Globus pallidus (tissue), 1 donor: ENCODE results near the gene PFDN1.
A peak's percentile ranks its signal among the peaks of the same experiment; 100 is the strongest.

Experiments
- DNase-seq: peaks from one replicate; pipeline ENCODE4 v3.0.0-alpha.2; 2015; ENCODE audit warnings: low spot score

PFDN1 gene

GRCh38 chr5:140328036-140328764 is 25.3 kb upstream of the PFDN1 start:
- DNase-seq, result no peak

- no peak for DNase-seq
Observed at GRCh38 chr5:140327589-140327988, 24.7 kb upstream of the PFDN1 start.

- DNase-seq, result no peak
Observed at GRCh38 chr5:140325486-140325885, 22.6 kb upstream of the PFDN1 start.

DNA sequence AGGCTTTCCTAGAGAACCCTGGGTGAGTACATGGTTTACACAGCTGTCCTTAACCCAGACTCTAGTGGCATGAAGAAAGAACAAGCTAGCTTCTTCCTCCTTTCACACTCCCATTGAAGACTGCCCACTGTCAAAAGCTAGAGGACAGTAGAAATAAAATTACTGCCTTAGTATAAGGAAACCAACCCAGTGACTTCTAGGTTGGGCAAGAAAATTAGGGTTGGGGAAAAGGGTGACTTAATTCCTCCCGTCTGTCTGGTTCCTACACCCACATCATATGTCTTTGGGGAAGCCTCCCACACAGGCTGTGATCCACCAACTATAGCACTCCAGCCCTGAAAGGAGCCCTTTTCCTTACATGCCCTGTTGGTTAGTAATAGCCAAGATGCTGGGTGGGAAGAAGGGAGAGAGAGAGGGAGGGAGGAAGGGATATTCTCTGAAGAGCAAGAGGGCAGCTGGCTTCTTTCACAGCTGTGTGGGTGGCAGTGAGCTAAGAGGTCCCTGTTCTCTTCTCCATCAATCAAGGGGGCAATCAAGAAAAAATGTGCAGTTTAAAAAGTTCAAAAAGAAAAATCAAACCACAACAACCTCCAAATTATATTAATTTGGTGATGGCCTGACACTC is 21.8 kb upstream of the PFDN1 start:
- no peak for DNase-seq

DNA sequence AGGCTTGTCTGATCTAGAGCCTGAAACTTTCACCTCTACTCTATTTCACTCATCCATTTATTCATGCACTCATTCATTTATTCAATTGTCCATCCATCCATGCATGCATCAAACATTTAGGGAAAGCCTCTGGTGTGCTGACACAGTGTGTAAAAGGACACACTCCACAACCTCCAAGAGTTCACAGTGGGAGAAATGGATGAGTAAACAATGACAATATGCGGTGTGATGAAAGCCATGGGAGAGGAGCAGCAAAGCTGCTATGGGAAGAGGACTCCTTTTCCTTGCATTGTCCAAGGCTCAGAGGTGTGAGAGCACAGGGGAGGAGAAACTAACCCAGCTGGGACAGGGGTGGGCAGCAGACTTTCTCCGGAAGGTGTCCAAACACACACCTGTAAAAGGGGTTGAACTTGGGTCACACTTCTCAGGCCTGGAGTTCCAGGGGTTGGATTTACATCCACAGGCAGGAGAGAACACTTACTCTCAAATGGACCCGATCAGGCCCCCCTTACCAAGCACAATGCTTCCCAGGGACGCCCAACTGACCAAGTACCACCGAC is 21.2 kb upstream of the PFDN1 start:
- DNase-seq, result no peak

- DNase-seq, result peak; percentile 82
Observed at GRCh38 chr5:140322751-140323731, 20.1 kb upstream of the PFDN1 start.

DNA sequence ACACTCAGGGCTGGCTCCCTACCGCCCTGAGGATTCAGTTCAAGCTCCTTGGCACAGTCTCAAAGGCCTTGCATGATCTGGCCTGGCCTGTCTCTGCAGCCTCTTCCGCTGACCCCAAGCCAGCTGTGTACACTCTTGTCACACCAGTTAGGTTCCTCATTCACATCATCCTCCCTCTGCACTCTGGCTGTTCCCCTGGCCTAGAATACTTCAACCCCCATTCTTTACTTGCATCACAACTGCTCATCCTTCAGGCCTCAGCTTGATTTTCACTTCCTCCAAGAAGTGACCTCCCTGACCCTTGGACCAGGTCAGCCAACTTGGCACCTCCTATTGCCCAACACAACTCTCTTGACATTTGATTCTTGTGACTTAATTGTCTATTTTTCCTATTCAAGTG is 18.9 kb upstream of the PFDN1 start:
- peak; percentile 75 for DNase-seq

DNA sequence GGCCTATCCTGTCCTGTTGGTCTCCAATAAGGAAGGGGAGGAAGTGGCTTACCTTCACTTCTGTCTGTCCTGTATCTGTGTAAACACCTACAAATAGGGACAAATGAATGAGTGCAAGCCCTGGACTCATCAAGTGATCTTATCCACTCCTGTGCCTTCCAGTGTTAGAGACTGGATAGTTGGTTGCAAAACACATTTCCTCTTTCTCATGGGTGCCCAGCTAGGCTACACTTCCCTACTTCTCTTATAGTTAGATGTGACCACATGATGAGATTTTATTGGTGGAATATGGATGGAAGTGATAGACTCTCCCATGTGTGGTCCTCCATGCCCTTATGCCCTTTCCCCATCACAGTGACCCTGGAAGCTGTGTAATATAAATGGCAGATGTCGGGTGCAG is 16.9 kb upstream of the PFDN1 start:
- DNase-seq, result no peak

GRCh38 chr5:140318792-140319191 is 15.9 kb upstream of the PFDN1 start:
- no peak for DNase-seq

DNA sequence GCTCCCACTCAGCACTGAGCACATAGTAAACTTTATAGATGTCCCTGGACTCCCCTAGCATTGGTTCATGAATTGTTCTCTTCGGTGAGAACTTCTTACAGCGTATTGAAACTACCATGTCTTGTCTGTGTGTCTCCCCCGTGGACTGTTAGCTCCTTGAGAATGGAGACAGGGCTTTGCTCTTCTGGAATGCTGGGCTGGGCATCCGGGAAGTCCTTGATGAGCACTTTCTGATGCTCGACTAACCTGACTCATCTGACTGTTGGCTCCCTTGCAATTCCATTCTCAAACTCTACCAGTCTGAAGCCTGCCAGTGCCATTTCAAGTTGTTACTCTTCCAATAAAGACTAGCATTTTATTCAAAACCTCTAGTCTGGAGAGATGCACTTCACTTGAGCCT is 15.0 kb upstream of the PFDN1 start:
- no peak for DNase-seq

- no peak for DNase-seq
Observed at GRCh38 chr5:140312791-140313189, 9.9 kb upstream of the PFDN1 start.

- DNase-seq, result no peak
Observed at GRCh38 chr5:140312067-140312790, 9.3 kb upstream of the PFDN1 start.

GRCh38 chr5:140311011-140311467 is 8.1 kb upstream of the PFDN1 start:
- no peak for DNase-seq

GRCh38 chr5:140310434-140310833 is 7.5 kb upstream of the PFDN1 start:
- DNase-seq, result no peak

DNA sequence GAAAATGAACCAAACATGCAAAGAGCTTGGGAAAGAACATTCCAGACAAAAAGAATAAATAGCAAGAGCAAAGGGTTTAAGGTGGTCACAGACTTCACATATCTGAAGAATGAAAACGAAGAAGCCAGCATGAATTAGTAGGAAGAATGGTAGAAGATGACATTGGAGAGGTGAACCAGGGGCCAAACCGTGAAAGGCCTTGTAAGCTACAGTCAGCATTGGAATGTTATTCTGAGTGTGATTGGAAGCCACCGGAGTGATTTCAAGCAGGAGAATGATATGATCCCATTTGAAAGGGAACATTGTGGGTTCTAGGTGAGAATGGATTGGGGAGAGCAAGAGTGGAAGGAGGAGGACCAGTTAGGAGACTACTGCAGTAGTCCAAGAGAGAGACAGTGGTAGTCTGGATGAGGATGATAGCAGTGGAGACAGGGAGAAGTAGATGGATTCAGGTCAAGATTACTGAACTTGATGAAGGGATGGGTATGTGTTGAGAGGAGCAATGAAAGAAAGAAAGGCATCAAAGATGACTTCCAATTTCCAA is 6.9 kb upstream of the PFDN1 start:
- DNase-seq, result no peak

DNA sequence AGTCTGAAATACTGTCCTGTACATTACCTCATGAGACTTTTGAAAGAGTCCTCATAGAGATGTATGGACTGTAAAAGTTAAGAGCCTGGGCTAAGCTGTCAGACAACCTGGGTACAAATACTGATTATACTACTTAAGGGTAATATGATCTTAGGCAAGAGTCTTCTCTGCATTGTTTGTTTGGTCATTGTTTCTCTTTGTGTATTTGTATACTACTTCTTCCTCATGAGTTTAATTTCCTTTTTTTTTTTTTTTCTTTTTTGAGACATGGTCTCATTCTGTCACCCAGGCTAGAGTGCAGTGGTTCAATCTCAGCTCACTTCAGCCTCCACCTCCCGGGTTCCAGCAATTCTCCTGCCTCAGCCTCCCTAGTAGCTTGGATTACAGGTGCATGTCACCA is 2.6 kb upstream of the PFDN1 start:
- no peak for DNase-seq

- DNase-seq, result no peak
Observed at GRCh38 chr5:140303966-140304365, 1.1 kb upstream of the PFDN1 start.

DNA sequence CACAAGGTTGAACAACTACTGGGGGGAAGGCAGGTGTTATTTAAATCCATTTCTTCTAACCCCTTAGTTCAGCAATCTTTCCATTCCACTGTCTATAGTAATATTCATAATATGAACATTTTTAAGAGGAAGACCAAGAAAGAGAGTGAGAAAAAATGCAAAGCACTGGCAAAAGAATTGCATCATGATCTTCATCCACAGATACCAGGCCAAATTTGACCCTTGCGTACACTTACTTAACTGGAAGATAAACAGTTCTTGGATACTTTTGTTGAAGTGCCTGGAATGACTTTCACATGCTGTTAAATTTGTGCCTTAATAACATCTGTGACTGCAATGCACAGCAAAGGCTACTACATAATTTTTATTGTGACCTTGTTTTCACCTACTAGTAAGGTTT is 1.8 kb downstream of the PFDN1 start:
- DNase-seq, result no peak

DNA sequence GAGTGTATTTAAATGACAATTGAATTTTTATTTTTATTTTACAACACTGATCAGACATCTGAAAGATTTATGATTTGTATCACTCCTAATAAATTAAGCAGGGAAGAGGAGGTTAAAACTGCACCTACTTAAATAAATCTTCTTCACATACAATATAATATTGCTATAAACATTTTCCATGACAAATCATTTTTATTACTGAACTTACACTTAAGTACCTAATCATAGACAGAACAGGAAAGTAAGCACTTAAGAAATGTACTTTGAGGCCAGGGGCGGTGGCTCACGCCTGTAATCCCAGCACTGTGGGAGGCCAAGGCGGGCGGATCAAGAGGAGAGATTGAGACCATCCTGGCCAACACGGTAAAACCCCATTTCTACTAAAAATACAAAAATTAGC is 3.8 kb downstream of the PFDN1 start:
- DNase-seq, result no peak

DNA sequence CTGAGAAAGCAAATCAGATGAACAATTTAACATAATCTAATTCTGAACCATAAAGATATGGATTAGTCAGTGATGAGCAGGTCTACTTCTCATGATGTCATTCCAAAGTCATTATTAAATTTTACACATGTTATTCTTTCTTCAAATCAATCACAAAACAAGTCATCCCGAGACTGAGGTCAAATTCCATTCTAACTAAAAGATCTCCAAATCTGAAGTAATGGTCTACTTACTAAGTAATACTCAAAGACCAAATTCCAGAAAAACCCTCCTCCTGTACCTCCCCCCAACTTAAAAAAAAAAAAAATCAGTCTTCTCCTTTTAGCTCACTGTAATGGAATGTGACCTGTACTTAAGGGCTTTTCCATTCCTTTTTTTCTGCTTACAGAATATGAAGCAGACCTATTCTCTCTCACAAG is 4.7 kb downstream of the PFDN1 start:
- no peak for DNase-seq

GRCh38 chr5:140297283-140297682 is 5.6 kb downstream of the PFDN1 start:
- no peak for DNase-seq
